A549 (cell line): ENCODE measurements around the gene PPP2R3C. TPM values are rescaled to one million over a fixed set of nuclear protein-coding genes. Genes with fewer than 3 reads are reported as not detected.

Experiments
- ATAC-seq, 2 experiments: fragments of 200-7000 bp in 1 of 2; fragments of >200 bp in 1 of 2; cut with Nextera tagmentation in 1 of 2; cut with Tn5 transposase in 1 of 2; 3 replicates each; pipeline versions ENCODE4 v1.8.0 to v1.9.1; 2018 to 2020; ENCODE audit warnings: mild to moderate bottlenecking in 1 of 2, moderate library complexity in 1 of 2
- CTCF ChIA-PET: fragments of 300-600 bp; sonication (Branson Sonifier 250); formaldehyde crosslinking; extraction: SDS; loops from one replicate; lab custom pipeline; 2021; ENCODE audit warnings: antibody characterized with exemption, inconsistent platforms; lab: Yijun Ruan, JAX
- POLR2A ChIA-PET: fragments of 350-600 bp; formaldehyde crosslinking; extraction: SDS; loops from one replicate; lab custom pipeline; 2021; ENCODE audit warnings: antibody characterized with exemption, inconsistent platforms; lab: Yijun Ruan, JAX
- DNase-seq, 2 experiments: peaks; one replicate each; pipeline versions ENCODE4 v3.0.0 to v3.0.0-alpha.2; 2011 to 2016; ENCODE audit warnings: low read depth in 1 of 2, low spot score in 1 of 2
- FAIRE-seq: peaks from 2 replicates; lab custom pipeline; 2011; peaks lifted over from hg19 to GRCh38; lab: Jason Lieb, UNC
- H3K27ac ChIP-seq, 2 experiments: fragments of >200 bp; sonication (Bioruptor Twin); formaldehyde crosslinking; 3 replicates each; pipeline ENCODE4 v1.5.1; 2016 to 2017
- H3K4me1 ChIP-seq: fragments of >200 bp; sonication (Bioruptor Twin); formaldehyde crosslinking; 3 replicates; pipeline ENCODE4 v1.6.1; 2016
- H3K4me2 ChIP-seq: fragments of >200 bp; sonication (Bioruptor Twin); formaldehyde crosslinking; 3 replicates; pipeline ENCODE4 v1.6.1; 2016
- H3K4me3 ChIP-seq: fragments of >200 bp; sonication (Bioruptor Twin); formaldehyde crosslinking; 3 replicates; pipeline ENCODE4 v1.5.1; 2016
- H3K9me3 ChIP-seq: fragments of >200 bp; sonication (Bioruptor Twin); formaldehyde crosslinking; 3 replicates; pipeline ENCODE4 v1.6.1; 2016
- CBX8 ChIP-seq: fragments of 200-600 bp; sonication (generic); IDR thresholded peaks from 2 replicates; pipeline ENCODE4 v1.6.1; 2016
- ESRRA ChIP-seq: fragments of 150-350 bp; IDR thresholded peaks from 2 replicates; pipeline ENCODE4 v1.6.1; 2014; ENCODE audit warnings: mild to moderate bottlenecking, low read length, borderline replicate concordance
- FOXS1 ChIP-seq: fragments of 250-450 bp; sonication (Bioruptor Pico); IDR thresholded peaks from 2 replicates; pipeline ENCODE4 v1.5.0; 2020; ENCODE audit warnings: mild to moderate bottlenecking, moderate library complexity
- GATA3 ChIP-seq: IDR thresholded peaks from 2 replicates; pipeline ENCODE4 v1.6.1; 2012; ENCODE audit warnings: borderline replicate concordance
- HDAC2 ChIP-seq: fragments of 200-600 bp; sonication (generic); IDR thresholded peaks from 2 replicates; pipeline ENCODE4 v1.6.1; 2016
- HEYL ChIP-seq: fragments of 250-450 bp; sonication (Bioruptor Pico); IDR thresholded peaks from 2 replicates; pipeline ENCODE4 v1.8.0; 2021; ENCODE audit warnings: mild to moderate bottlenecking, moderate library complexity
- HOXA7 ChIP-seq: fragments of 250-450 bp; sonication (Bioruptor Pico); IDR thresholded peaks from 2 replicates; pipeline ENCODE4 v1.5.0; 2020; ENCODE audit warnings: mild to moderate bottlenecking, moderate library complexity
- HOXB5 ChIP-seq: fragments of 250-450 bp; sonication (Bioruptor Pico); IDR thresholded peaks from 2 replicates; pipeline ENCODE4 v1.5.0; 2020; ENCODE audit warnings: mild to moderate bottlenecking, moderate library complexity
- MYC ChIP-seq: IDR thresholded peaks from 2 replicates; pipeline ENCODE4 v1.6.1; 2012; ENCODE audit warnings: mild to moderate bottlenecking, inconsistent platforms, low read length, improper control_type of control experiment, borderline replicate concordance
- NFE2L2 ChIP-seq: fragments of 150-350 bp; conservative IDR thresholded peaks from 2 replicates; pipeline ENCODE4 v1.6.1; 2014; ENCODE audit warnings: low read length
- NPAS2 ChIP-seq: fragments of 250-450 bp; sonication (Bioruptor Pico); IDR thresholded peaks from 2 replicates; pipeline ENCODE4 v1.8.0; 2022; ENCODE audit warnings: mild to moderate bottlenecking, moderate library complexity, borderline replicate concordance
- RFX5 ChIP-seq: fragments of 450-650 bp; IDR thresholded peaks from 2 replicates; pipeline ENCODE4 v1.7.1; 2014; ENCODE audit warnings: antibody characterized with exemption, mild to moderate bottlenecking, moderate library complexity
- RNF2 ChIP-seq: fragments of 200-600 bp; sonication (generic); IDR thresholded peaks from 2 replicates; pipeline ENCODE4 v1.6.1; 2016; ENCODE audit warnings: low read depth, mild to moderate bottlenecking, antibody characterized with exemption, moderate library complexity, borderline replicate concordance
- WGBS: methylation state at CpG from one replicate; pipeline ENCODE4 v1.1.6; 2017; ENCODE audit errors: missing lambda C conversion rate; 5-methylcytosine and 5-hydroxymethylcytosine counted together
- polyA plus RNA-seq, 4 experiments: library from polyadenylated mRNA; depleted of rRNA in 3 of 4; stranded (reverse); fragments of >200 nt; fragmentation: RNase III in 1 of 4; extraction: RNeasy Plus Mini Kit Qiagen cat#74134 plus additional on column Dnase treatment in 1 of 4; gene quantifications; 2 replicates in 3 of 4; 3 replicates in 1 of 4; pipeline ENCODE4 v1.2.3, GENCODE V29; 2011 to 2017
- TF ChIP-seq, protein P1 (sequence below): fragments of 250-450 bp; sonication (Bioruptor Pico); IDR thresholded peaks from 2 replicates; pipeline ENCODE4 v1.5.0; 2021; ENCODE audit warnings: mild to moderate bottlenecking, moderate library complexity, borderline replicate concordance
- TF ChIP-seq, protein P2 (sequence below): fragments of >200 bp; sonication (Bioruptor Twin); formaldehyde crosslinking; IDR thresholded peaks from 3 replicates; pipeline ENCODE4 v1.5.1; 2016
- TF ChIP-seq, protein P3 (sequence below): fragments of 200-600 bp; sonication (generic); IDR thresholded peaks from 2 replicates; pipeline ENCODE4 v1.6.1; 2016; ENCODE audit warnings: antibody characterized with exemption, mild to moderate bottlenecking, moderate library complexity
- TF ChIP-seq, protein P4 (sequence below): fragments of 150-350 bp; IDR thresholded peaks from 2 replicates; pipeline ENCODE4 v1.6.1; 2014; ENCODE audit warnings: low read depth, mild to moderate bottlenecking, low read length
- TF ChIP-seq, protein P5 (sequence below): IDR thresholded peaks from 2 replicates; pipeline ENCODE4 v1.6.1; 2012

The PPP2R3C gene
- polyA plus RNA-seq, 2 of the 4 experiments (the other 2 are of a cell fraction): 19.2 to 32.1 TPM

DNA sequence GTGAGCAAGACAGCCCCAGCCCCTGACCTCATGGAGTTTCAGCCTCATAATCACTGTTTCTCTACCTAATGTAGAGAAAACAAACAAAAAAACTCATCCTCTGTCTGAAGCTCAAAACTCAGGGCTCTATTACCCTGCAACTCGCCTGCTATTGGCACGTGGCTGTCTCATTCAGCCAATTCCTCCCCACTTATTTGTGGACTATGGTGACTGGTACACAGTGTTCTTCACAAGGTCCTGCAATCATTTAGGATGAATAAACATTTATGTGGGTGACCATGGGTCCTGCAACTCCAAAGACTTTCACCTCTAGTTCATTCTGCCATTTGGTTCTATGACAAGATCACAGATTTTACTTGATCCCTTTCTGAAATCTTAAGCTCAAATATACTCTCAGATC, 4.7 kb downstream of the PPP2R3C start:
- no peak overlapping the region for H3K27ac ChIP-seq
- ChIA-PET POLR2A (no interaction called here), CTCF (interaction anchor here (0.9 kb wide), 1 partner anchor 80 kb away, joined by 3 read pairs; no protein-coding TSS in a partner anchor)
- no peak overlapping the region for H3K4me2 ChIP-seq
- DNase-seq: no peak
- no peak for ATAC-seq
- peaks cover 3% of the 10 kb centered on the region for H3K9me3 ChIP-seq
- TF ChIP-seq ESRRA (no peak), GATA3 (no peak), FOXS1 (no peak), NFE2L2 (no peak), HOXB5 (CRISPR knock-in tag) (no peak), RFX5 (no peak), CBX8 (no peak), MYC (no peak), HEYL (CRISPR knock-in tag) (no peak), HOXA7 (CRISPR knock-in tag) (no peak), NPAS2 (CRISPR knock-in tag) (no peak), RNF2 (no peak), HDAC2 (no peak)
- TF ChIP-seq, protein P1, sequence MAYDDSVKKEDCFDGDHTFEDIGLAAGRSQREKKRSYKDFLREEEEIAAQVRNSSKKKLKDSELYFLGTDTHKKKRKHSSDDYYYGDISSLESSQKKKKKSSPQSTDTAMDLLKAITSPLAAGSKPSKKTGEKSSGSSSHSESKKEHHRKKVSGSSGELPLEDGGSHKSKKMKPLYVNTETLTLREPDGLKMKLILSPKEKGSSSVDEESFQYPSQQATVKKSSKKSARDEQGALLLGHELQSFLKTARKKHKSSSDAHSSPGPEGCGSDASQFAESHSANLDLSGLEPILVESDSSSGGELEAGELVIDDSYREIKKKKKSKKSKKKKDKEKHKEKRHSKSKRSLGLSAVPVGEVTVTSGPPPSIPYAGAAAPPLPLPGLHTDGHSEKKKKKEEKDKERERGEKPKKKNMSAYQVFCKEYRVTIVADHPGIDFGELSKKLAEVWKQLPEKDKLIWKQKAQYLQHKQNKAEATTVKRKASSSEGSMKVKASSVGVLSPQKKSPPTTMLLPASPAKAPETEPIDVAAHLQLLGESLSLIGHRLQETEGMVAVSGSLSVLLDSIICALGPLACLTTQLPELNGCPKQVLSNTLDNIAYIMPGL (CRISPR knock-in tag): no peak
- TF ChIP-seq, protein P2, sequence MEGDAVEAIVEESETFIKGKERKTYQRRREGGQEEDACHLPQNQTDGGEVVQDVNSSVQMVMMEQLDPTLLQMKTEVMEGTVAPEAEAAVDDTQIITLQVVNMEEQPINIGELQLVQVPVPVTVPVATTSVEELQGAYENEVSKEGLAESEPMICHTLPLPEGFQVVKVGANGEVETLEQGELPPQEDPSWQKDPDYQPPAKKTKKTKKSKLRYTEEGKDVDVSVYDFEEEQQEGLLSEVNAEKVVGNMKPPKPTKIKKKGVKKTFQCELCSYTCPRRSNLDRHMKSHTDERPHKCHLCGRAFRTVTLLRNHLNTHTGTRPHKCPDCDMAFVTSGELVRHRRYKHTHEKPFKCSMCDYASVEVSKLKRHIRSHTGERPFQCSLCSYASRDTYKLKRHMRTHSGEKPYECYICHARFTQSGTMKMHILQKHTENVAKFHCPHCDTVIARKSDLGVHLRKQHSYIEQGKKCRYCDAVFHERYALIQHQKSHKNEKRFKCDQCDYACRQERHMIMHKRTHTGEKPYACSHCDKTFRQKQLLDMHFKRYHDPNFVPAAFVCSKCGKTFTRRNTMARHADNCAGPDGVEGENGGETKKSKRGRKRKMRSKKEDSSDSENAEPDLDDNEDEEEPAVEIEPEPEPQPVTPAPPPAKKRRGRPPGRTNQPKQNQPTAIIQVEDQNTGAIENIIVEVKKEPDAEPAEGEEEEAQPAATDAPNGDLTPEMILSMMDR: no peak
- TF ChIP-seq, protein P3, sequence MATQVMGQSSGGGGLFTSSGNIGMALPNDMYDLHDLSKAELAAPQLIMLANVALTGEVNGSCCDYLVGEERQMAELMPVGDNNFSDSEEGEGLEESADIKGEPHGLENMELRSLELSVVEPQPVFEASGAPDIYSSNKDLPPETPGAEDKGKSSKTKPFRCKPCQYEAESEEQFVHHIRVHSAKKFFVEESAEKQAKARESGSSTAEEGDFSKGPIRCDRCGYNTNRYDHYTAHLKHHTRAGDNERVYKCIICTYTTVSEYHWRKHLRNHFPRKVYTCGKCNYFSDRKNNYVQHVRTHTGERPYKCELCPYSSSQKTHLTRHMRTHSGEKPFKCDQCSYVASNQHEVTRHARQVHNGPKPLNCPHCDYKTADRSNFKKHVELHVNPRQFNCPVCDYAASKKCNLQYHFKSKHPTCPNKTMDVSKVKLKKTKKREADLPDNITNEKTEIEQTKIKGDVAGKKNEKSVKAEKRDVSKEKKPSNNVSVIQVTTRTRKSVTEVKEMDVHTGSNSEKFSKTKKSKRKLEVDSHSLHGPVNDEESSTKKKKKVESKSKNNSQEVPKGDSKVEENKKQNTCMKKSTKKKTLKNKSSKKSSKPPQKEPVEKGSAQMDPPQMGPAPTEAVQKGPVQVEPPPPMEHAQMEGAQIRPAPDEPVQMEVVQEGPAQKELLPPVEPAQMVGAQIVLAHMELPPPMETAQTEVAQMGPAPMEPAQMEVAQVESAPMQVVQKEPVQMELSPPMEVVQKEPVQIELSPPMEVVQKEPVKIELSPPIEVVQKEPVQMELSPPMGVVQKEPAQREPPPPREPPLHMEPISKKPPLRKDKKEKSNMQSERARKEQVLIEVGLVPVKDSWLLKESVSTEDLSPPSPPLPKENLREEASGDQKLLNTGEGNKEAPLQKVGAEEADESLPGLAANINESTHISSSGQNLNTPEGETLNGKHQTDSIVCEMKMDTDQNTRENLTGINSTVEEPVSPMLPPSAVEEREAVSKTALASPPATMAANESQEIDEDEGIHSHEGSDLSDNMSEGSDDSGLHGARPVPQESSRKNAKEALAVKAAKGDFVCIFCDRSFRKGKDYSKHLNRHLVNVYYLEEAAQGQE: no peak
- H3K4me3 ChIP-seq: no peak overlapping the region
- H3K4me1 ChIP-seq: peaks cover 8% of the 10 kb centered on the region; the same call in 1 of the 3 replicates
- no peak for FAIRE-seq
- WGBS: 91% methylated on average over 2 of the region's 2 CpGs

DNA sequence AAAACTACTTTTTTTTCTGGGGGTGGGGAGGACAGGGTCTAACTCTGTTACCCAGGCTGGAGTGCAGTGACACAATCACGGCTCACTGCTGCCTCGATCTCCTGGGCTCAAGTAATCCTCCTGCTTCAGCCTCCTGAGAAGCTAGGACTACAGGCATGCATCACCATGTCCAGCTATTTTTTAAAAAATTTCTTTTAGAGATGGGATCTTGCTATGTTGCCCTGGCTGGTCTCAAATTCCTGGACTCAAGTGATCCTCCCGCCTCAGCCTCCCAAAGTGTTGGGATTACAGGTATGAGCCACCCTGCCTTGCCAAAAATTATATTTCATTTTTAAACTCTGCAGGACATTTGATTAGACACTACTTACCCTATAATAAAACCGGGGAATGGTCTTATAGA, 5.5 kb downstream of the PPP2R3C start:
- Histone ChIP-seq H3K9me3 (peaks cover 11% of the 10 kb centered on the region), H3K4me1 (peaks cover 8% of the 10 kb centered on the region; the same call in 1 of the 3 replicates), H3K27ac (no peak overlapping the region), H3K4me3 (no peak overlapping the region), H3K4me2 (no peak overlapping the region)
- FAIRE-seq (no peak), ATAC-seq (no peak), DNase-seq (no peak)
- ChIA-PET CTCF (no interaction called here), POLR2A (no interaction called here)
- TF ChIP-seq, protein P4, sequence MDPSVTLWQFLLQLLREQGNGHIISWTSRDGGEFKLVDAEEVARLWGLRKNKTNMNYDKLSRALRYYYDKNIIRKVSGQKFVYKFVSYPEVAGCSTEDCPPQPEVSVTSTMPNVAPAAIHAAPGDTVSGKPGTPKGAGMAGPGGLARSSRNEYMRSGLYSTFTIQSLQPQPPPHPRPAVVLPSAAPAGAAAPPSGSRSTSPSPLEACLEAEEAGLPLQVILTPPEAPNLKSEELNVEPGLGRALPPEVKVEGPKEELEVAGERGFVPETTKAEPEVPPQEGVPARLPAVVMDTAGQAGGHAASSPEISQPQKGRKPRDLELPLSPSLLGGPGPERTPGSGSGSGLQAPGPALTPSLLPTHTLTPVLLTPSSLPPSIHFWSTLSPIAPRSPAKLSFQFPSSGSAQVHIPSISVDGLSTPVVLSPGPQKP: no peak
- TF ChIP-seq HOXA7 (CRISPR knock-in tag): no peak
- TF ChIP-seq, protein P5, sequence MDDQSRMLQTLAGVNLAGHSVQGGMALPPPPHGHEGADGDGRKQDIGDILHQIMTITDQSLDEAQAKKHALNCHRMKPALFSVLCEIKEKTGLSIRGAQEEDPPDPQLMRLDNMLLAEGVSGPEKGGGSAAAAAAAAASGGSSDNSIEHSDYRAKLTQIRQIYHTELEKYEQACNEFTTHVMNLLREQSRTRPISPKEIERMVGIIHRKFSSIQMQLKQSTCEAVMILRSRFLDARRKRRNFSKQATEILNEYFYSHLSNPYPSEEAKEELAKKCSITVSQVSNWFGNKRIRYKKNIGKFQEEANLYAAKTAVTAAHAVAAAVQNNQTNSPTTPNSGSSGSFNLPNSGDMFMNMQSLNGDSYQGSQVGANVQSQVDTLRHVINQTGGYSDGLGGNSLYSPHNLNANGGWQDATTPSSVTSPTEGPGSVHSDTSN: no peak
- no peak for TF ChIP-seq MYC
- WGBS: 96% methylated on average over 4 of the region's 4 CpGs
